OCI-LY7 (cell line): ENCODE measurements around the gene AMFR.

Experiments used
- CTCF ChIP-seq: fragments of 200-600 bp; sonication (generic); conservative IDR thresholded peaks from 2 replicates; pipeline ENCODE4 v1.5.1; 2014; ENCODE audit warnings: mild to moderate bottlenecking, antibody characterized with exemption, low read length, moderate library complexity, mixed read lengths
- EZH2phosphoT487 ChIP-seq: fragments of 200-600 bp; sonication (generic); IDR thresholded peaks from 2 replicates; pipeline ENCODE4 v1.6.1; 2018; ENCODE audit warnings: low read depth, borderline replicate concordance, mild to moderate bottlenecking, mixed run types, antibody characterized with exemption, low read length, moderate library complexity, mixed read lengths

GRCh38 chr16:56315955-56316354 lies 109.4 kb downstream of the AMFR start:
- no peak for TF ChIP-seq CTCF
- TF ChIP-seq EZH2phosphoT487, result no peak
